ENCODE measurements around the gene ALG11.
"Not testable (repeated sequence)": the region's sequence is repeated elsewhere in the genome, so short reads cannot be mapped to it uniquely, and the experiment has no call there.

The ALG11 gene

GRCh38 chr13:52033039-52033438 is 20.8 kb downstream of the ALG11 start:
- no peak for TF ChIP-seq GATA1 (IDR thresholded peaks at IDR 0.05; ENCODE audit: low read depth, low read length)
- TF ChIP-seq POLR2A (IDR thresholded peaks at IDR 0.05; ENCODE audit: low read length): no peak
- no peak for DNase-seq

GRCh38 chr13:52034616-52035226 is 22.5 kb downstream of the ALG11 start:
- TF ChIP-seq POLR2A (IDR thresholded peaks at IDR 0.05; ENCODE audit: low read length): no peak
- TF ChIP-seq GATA1 (IDR thresholded peaks at IDR 0.05; ENCODE audit: low read depth, low read length): no peak
- no peak for DNase-seq

- TF ChIP-seq POLR2A (IDR thresholded peaks at IDR 0.05; ENCODE audit: low read length): no peak
Observed at GRCh38 chr13:52036037-52036436, 23.8 kb downstream of the ALG11 start.

GRCh38 chr13:52043675-52044074 is 31.5 kb downstream of the ALG11 start:
- no peak for TF ChIP-seq POLR2A (IDR thresholded peaks at IDR 0.05; ENCODE audit: low read length)
- no peak for DNase-seq

More at GRCh38 chr13:52036037-52036436, 23.8 kb downstream of the ALG11 start:
- no peak for DNase-seq

- DNase-seq: no peak
- TF ChIP-seq GATA1 (IDR thresholded peaks at IDR 0.05; ENCODE audit: low read depth, low read length): no peak
Observed at GRCh38 chr13:52047463-52047862, 35.3 kb downstream of the ALG11 start.

GRCh38 chr13:52048516-52048915 is 36.3 kb downstream of the ALG11 start:
- no peak for DNase-seq
- TF ChIP-seq POLR2A (IDR thresholded peaks at IDR 0.05; ENCODE audit: low read length) (no peak), GATA1 (IDR thresholded peaks at IDR 0.05; ENCODE audit: low read depth, low read length) (no peak)

GRCh38 chr13:52051400-52051799 is 39.2 kb downstream of the ALG11 start:
- no peak for DNase-seq
- TF ChIP-seq POLR2A (IDR thresholded peaks at IDR 0.05; ENCODE audit: low read length): no peak
- no peak for TF ChIP-seq GATA1 (IDR thresholded peaks at IDR 0.05; ENCODE audit: low read depth, low read length)

- no peak for DNase-seq
- no peak for TF ChIP-seq POLR2A (IDR thresholded peaks at IDR 0.05; ENCODE audit: low read length)
- TF ChIP-seq GATA1 (IDR thresholded peaks at IDR 0.05; ENCODE audit: low read depth, low read length): no peak
Observed at GRCh38 chr13:52053460-52053859, 41.3 kb downstream of the ALG11 start.

GRCh38 chr13:52061064-52061463 is 48.9 kb downstream of the ALG11 start:
- DNase-seq: not testable (repeated sequence)

- no peak for DNase-seq
- TF ChIP-seq GATA1 (IDR thresholded peaks at IDR 0.05; ENCODE audit: low read depth, low read length): no peak
- no peak for TF ChIP-seq POLR2A (IDR thresholded peaks at IDR 0.05; ENCODE audit: low read length)
Observed at GRCh38 chr13:52061587-52061986, 49.4 kb downstream of the ALG11 start.

- no peak for TF ChIP-seq POLR2A (IDR thresholded peaks at IDR 0.05; ENCODE audit: low read length)
- TF ChIP-seq GATA1 (IDR thresholded peaks at IDR 0.05; ENCODE audit: low read depth, low read length): no peak
- peak; percentile 17 to 27 for DNase-seq
Observed at GRCh38 chr13:52067237-52067636, 55.0 kb downstream of the ALG11 start.

- no peak for DNase-seq
- TF ChIP-seq GATA1 (IDR thresholded peaks at IDR 0.05; ENCODE audit: low read depth, low read length) (no peak), POLR2A (IDR thresholded peaks at IDR 0.05; ENCODE audit: low read length) (no peak)
Observed at GRCh38 chr13:52070929-52071523, 58.8 kb downstream of the ALG11 start.

Data from erythroblast (primary cell).